SH-SY5Y (cell line): ENCODE measurements around the gene CCNY.

ENCODE experiments used
- GATA2 ChIP-seq: IDR thresholded peaks from 2 replicates; pipeline ENCODE4 v1.6.1; 2011; ENCODE audit warnings: mild to moderate bottlenecking, low read depth, low read length
- GATA3 ChIP-seq: IDR thresholded peaks from 2 replicates; pipeline ENCODE4 v1.6.1; 2011; ENCODE audit warnings: low read depth, mild to moderate bottlenecking, low read length, moderate library complexity

- TF ChIP-seq GATA3 (no peak), GATA2 (no peak)
These were observed 256.1 kb downstream of the CCNY start for GRCh38 chr10:35592441-35592840.
